Naive thymus-derived CD4-positive, alpha-beta T cell (primary cell): ENCODE results near the gene TBX6. TPM values are rescaled to one million over a fixed set of nuclear protein-coding genes. Genes with fewer than 3 reads are reported as not detected.
A peak's percentile ranks its signal among the peaks of the same experiment; 100 is the strongest.

ENCODE experiments used
- ATAC-seq: fragments of 150-1000 bp; cut with Tn5 transposase; 2 replicates; pipeline ENCODE4 v1.10.0; 2021; ENCODE audit warnings: mild to moderate bottlenecking, moderate library complexity
- CTCF ChIA-PET: fragments of 350-600 bp; sonication (Branson Sonifier 250); formaldehyde crosslinking; loops from one replicate; lab custom pipeline; 2021; ENCODE audit warnings: antibody characterized with exemption; lab: Charles Lee
- POLR2A ChIA-PET: fragments of 350-600 bp; sonication (Branson Sonifier 250); formaldehyde crosslinking; loops from one replicate; lab custom pipeline; 2021; ENCODE audit warnings: antibody characterized with exemption, inconsistent platforms; lab: Charles Lee
- DNase-seq, 9 donors: peaks; one replicate each; pipeline versions ENCODE4 v3.0.0 to v3.0.0-alpha.2; 2020 to 2022; ENCODE audit warnings: mixed read lengths in 1 of 9
- H3K27ac ChIP-seq: one replicate; pipeline ENCODE4 v1.7.0; 2013; ENCODE audit warnings: mild to moderate bottlenecking, low read depth, low read length, moderate library complexity
- H3K27me3 ChIP-seq, 2 donors: one replicate each; pipeline ENCODE4 v1.7.0; 2013; ENCODE audit warnings: low read length in 2 of 2, mild to moderate bottlenecking in 2 of 2, moderate library complexity in 2 of 2; ENCODE audit not compliant: control insufficient read depth in 2 of 2, insufficient read depth in 2 of 2
- H3K36me3 ChIP-seq, 3 experiments: 1 replicate in 2 of 3; 2 replicates in 1 of 3; pipeline ENCODE4 v1.7.0; 2013; ENCODE audit warnings: low read length in 3 of 3, mild to moderate bottlenecking in 3 of 3, moderate library complexity in 1 of 3; ENCODE audit not compliant: insufficient read depth in 3 of 3, control insufficient read depth in 2 of 3
- H3K4me1 ChIP-seq, 2 donors: one replicate each; pipeline ENCODE4 v1.7.0; 2013; ENCODE audit warnings: low read length in 2 of 2, mild to moderate bottlenecking in 2 of 2, moderate library complexity in 1 of 2; ENCODE audit not compliant: control insufficient read depth in 2 of 2, insufficient read depth in 2 of 2
- H3K4me3 ChIP-seq: 2 replicates; pipeline ENCODE4 v1.7.0; 2013; ENCODE audit warnings: mild to moderate bottlenecking, low read length
- H3K9me3 ChIP-seq, 3 experiments: 1 replicate in 2 of 3; 2 replicates in 1 of 3; pipeline ENCODE4 v1.7.0; 2013; ENCODE audit warnings: low read length in 3 of 3; ENCODE audit not compliant: control insufficient read depth in 2 of 3
- H3K27ac Mint-ChIP-seq, 9 donors: one replicate each; pipeline ENCODE4 v1.8.0; 2020 to 2022; ENCODE audit warnings: mixed read lengths in 9 of 9, mild to moderate bottlenecking in 8 of 9, moderate library complexity in 5 of 9, inconsistent platforms in 2 of 9
- H3K27me3 Mint-ChIP-seq, 5 donors: one replicate each; pipeline ENCODE4 v1.8.0; 2021 to 2022; ENCODE audit warnings: mixed read lengths in 5 of 5, mild to moderate bottlenecking in 1 of 5
- H3K36me3 Mint-ChIP-seq, 5 donors: one replicate each; pipeline ENCODE4 v1.8.0; 2020 to 2022; ENCODE audit warnings: mixed read lengths in 5 of 5, mild to moderate bottlenecking in 3 of 5, inconsistent platforms in 1 of 5
- H3K4me1 Mint-ChIP-seq, 7 donors: one replicate each; pipeline ENCODE4 v1.8.0; 2020 to 2022; ENCODE audit warnings: mixed read lengths in 7 of 7, mild to moderate bottlenecking in 3 of 7, inconsistent platforms in 1 of 7
- H3K4me3 Mint-ChIP-seq, 10 donors: one replicate each; pipeline ENCODE4 v1.8.0; 2020 to 2022; ENCODE audit warnings: mild to moderate bottlenecking in 10 of 10, mixed read lengths in 10 of 10, moderate library complexity in 6 of 10, inconsistent platforms in 2 of 10
- H3K9me3 Mint-ChIP-seq, 11 donors: one replicate each; pipeline ENCODE4 v1.8.0; 2020 to 2022; ENCODE audit warnings: mixed read lengths in 11 of 11, mild to moderate bottlenecking in 4 of 11, inconsistent platforms in 1 of 11, moderate library complexity in 1 of 11
- intact Hi-C, 2 donors: fragments of 100-400 bp; cut with micrococcal nuclease; formaldehyde crosslinking; loops; one replicate each; pipeline ENCODE4 v1.15.1; 2023
- polyA plus RNA-seq, 2 donors: library from polyadenylated mRNA; unstranded; fragments of 300-500 nt; fragmentation: Illumina TruSeq; gene quantifications; one replicate each; pipeline ENCODE4 v1.2.3, GENCODE V29; 2021
- total RNA-seq, 6 experiments: library from RNA in 5 of 6; stranded (reverse) in 5 of 6; gene quantifications; 1 replicate in 5 of 6; 2 replicates in 1 of 6; pipeline ENCODE4 v1.2.3 and lab custom pipeline; 2021 to 2026

Gene TBX6
- total and polyA plus RNA-seq, 7 experiments from 2014 or later = 0.38 to 3.3 (median 1.6) TPM; not detected in 1

- ATAC-seq = peak; percentile 75
- Mint-ChIP-seq H3K4me1 (peaks cover 6 to 35% (median 24%) of the 10 kb centered on the region in 7 donors), H3K36me3 (no peaks in the 10 kb centered on the region), H3K27me3 (no peaks in the 10 kb centered on the region), H3K9me3 (peaks cover 0 to 1% (median 0%) of the 10 kb centered on the region in 11 donors), H3K4me3 (peak overlapping the region; percentile 11 to 88 (median 58)), H3K27ac (peak overlapping the region in 8 of 9 donors; percentile 16 to 82 (median 70))
- Histone ChIP-seq H3K9me3 (no peaks in the 10 kb centered on the region), H3K36me3 (no peaks in the 10 kb centered on the region), H3K27me3 (no peaks in the 10 kb centered on the region), H3K27ac (no peak overlapping the region), H3K4me1 (peaks cover 4 to 5% of the 10 kb centered on the region in 2 donors), H3K4me3 (no peak overlapping the region)
- DNase-seq = peak in 7 of 9 donors; percentile 31 to 63 (median 40)
- ChIA-PET CTCF (interaction anchor here (0.6 to 1.9 kb wide), 8 partner anchors 10 to 1199 kb away, joined by 3 to 10 read pairs (median 4); partner anchors contain the start of genes ALDOA and TLCD3B), POLR2A (interaction anchor here (0.6 to 7.7 kb wide), 8 partner anchors 8 to 574 kb away, joined by 3 to 48 read pairs (median 3); partner anchors contain the start of genes ALDOA, CORO1A and YPEL3)
- intact Hi-C loops = loop anchor here (1.0 to 5.0 kb wide), 2 partner anchors 13 to 37 kb away; partner anchors contain the start of gene TBX6 (in 1 of the 2)
Measured at GRCh38 chr16:30054959-30055553, 36.7 kb downstream of the TBX6 start.

DNA sequence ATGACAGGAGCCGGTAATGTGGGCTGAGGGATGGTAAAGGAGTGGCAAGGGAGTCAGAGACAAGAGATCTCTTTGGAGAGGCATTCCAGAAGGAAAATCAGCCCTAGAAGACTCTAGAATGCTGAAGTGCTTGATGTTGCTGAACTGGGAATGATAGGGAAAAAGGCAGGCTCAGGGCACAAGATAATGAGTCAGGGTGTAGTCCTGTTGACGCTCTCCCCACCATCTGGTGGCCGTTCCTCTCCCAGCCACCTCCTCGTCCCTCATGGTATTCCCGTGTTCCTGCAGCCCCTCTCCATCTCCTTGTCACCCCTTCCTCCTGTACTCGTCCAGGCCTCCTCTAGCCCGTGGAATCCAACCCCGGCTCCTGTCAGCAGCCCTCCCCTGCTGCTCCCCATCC is 37.3 kb downstream of the TBX6 start:
- ChIA-PET POLR2A (interaction anchor here (0.8 to 7.7 kb wide), 4 partner anchors 9 to 53 kb away, joined by 3 to 48 read pairs (median 6); partner anchors contain the start of genes ALDOA and YPEL3), CTCF (interaction anchor here (1.9 kb wide), 1 partner anchor 11 kb away, joined by 5 read pairs; the partner anchor contains the start of gene ALDOA)
- Mint-ChIP-seq H3K4me3 (peak overlapping the region in 8 of 10 donors; percentile 19 to 88 (median 68)), H3K27me3 (no peaks in the 10 kb centered on the region), H3K36me3 (no peaks in the 10 kb centered on the region), H3K27ac (peak overlapping the region in 4 of 9 donors; percentile 57 to 76 (median 64)), H3K9me3 (peaks cover 0 to 1% (median 0%) of the 10 kb centered on the region in 11 donors), H3K4me1 (peaks cover 6 to 35% (median 24%) of the 10 kb centered on the region in 7 donors)
- ATAC-seq (no peak), DNase-seq (no peak)
- intact Hi-C loops = loop anchor here in 1 of 2 donors (5.0 kb wide), 1 partner anchor 38 kb away; the partner anchor contains the start of gene TBX6
- no peak overlapping the region for H3K27ac ChIP-seq
- no peak overlapping the region for H3K4me3 ChIP-seq
- H3K9me3 ChIP-seq = no peaks in the 10 kb centered on the region
- H3K27me3 ChIP-seq = no peaks in the 10 kb centered on the region
- no peaks in the 10 kb centered on the region for H3K36me3 ChIP-seq
- peaks cover 4 to 5% of the 10 kb centered on the region in 2 donors for H3K4me1 ChIP-seq

- H3K4me3 Mint-ChIP-seq = peak overlapping the region; percentile 40 to 89 (median 82)
- H3K36me3 ChIP-seq = no peaks in the 10 kb centered on the region
- ChIA-PET POLR2A (interaction anchor here (0.6 to 7.7 kb wide), 5 partner anchors 9 to 374 kb away, joined by 3 to 48 read pairs (median 4); partner anchors contain the start of gene ALDOA), CTCF (no interaction called here)
- no peaks in the 10 kb centered on the region for H3K27me3 ChIP-seq
- DNase-seq = no peak
- H3K9me3 ChIP-seq = no peaks in the 10 kb centered on the region
- H3K27ac Mint-ChIP-seq = peak overlapping the region in 4 of 9 donors; percentile 21 to 77 (median 69)
- ATAC-seq = no peak
- intact Hi-C loops = loop anchor here (1.0 to 5.0 kb wide), 4 partner anchors 11 to 190 kb away; partner anchors contain the start of genes ALDOA (in 1 of the 2), CDIPT (in 1 of the 2) and TBX6 (in 1 of the 2)
- peaks cover 0 to 1% (median 0%) of the 10 kb centered on the region in 11 donors for H3K9me3 Mint-ChIP-seq
- peak overlapping the region; percentile 51 for H3K27ac ChIP-seq
- no peaks in the 10 kb centered on the region for H3K36me3 Mint-ChIP-seq
- H3K4me3 ChIP-seq = peak overlapping the region; percentile 51
- peaks cover 6 to 35% (median 24%) of the 10 kb centered on the region in 7 donors for H3K4me1 Mint-ChIP-seq
- H3K27me3 Mint-ChIP-seq = no peaks in the 10 kb centered on the region
- H3K4me1 ChIP-seq = peaks cover 4 to 5% of the 10 kb centered on the region in 2 donors
Measured at GRCh38 chr16:30053376-30054015, 38.2 kb downstream of the TBX6 start.

- no peaks in the 10 kb centered on the region for H3K36me3 Mint-ChIP-seq
- POLR2A ChIA-PET = interaction anchor here (0.6 to 7.7 kb wide), 6 partner anchors 8 to 379 kb away, joined by 3 to 48 read pairs (median 4); partner anchors contain the start of gene ALDOA
- DNase-seq (peak; percentile 70 to 96 (median 80)), ATAC-seq (peak; percentile 87)
- peaks cover 6 to 35% (median 24%) of the 10 kb centered on the region in 7 donors for H3K4me1 Mint-ChIP-seq
- peaks cover 0 to 1% (median 0%) of the 10 kb centered on the region in 11 donors for H3K9me3 Mint-ChIP-seq
- Histone ChIP-seq H3K36me3 (no peaks in the 10 kb centered on the region), H3K27me3 (no peaks in the 10 kb centered on the region), H3K27ac (peak overlapping the region; percentile 51), H3K9me3 (no peaks in the 10 kb centered on the region), H3K4me3 (peak overlapping the region; percentile 51), H3K4me1 (peaks cover 4 to 5% of the 10 kb centered on the region in 2 donors)
- CTCF ChIA-PET = no interaction called here
- H3K4me3 Mint-ChIP-seq = peak overlapping the region; percentile 82 to 90 (median 86)
- intact Hi-C loops = loop anchor here (1.0 to 5.0 kb wide), 4 partner anchors 11 to 190 kb away; partner anchors contain the start of genes ALDOA (in 1 of the 2), CDIPT (in 1 of the 2) and TBX6 (in 1 of the 2)
- H3K27me3 Mint-ChIP-seq = no peaks in the 10 kb centered on the region
- peak overlapping the region in 7 of 9 donors; percentile 58 to 86 (median 80) for H3K27ac Mint-ChIP-seq
Measured at GRCh38 chr16:30052671-30053372, 38.9 kb downstream of the TBX6 start.

- DNase-seq (no peak), ATAC-seq (no peak)
- Mint-ChIP-seq H3K9me3 (peaks cover 0 to 1% (median 0%) of the 10 kb centered on the region in 11 donors), H3K4me3 (peak overlapping the region; percentile 14 to 83 (median 63)), H3K27me3 (no peaks in the 10 kb centered on the region), H3K27ac (peak overlapping the region in 8 of 9 donors; percentile 45 to 83 (median 64)), H3K4me1 (peaks cover 6 to 35% (median 24%) of the 10 kb centered on the region in 7 donors), H3K36me3 (no peaks in the 10 kb centered on the region)
- no peak overlapping the region for H3K4me3 ChIP-seq
- no peaks in the 10 kb centered on the region for H3K9me3 ChIP-seq
- intact Hi-C loops = loop anchor here in 1 of 2 donors (5.0 kb wide), 1 partner anchor 41 kb away; the partner anchor contains the start of gene TBX6
- no peaks in the 10 kb centered on the region for H3K27me3 ChIP-seq
- H3K36me3 ChIP-seq = no peaks in the 10 kb centered on the region
- CTCF ChIA-PET = no interaction called here
- POLR2A ChIA-PET = interaction anchor here (7.7 kb wide), 1 partner anchor 15 kb away, joined by 48 read pairs; the partner anchor contains the start of gene ALDOA
- no peak overlapping the region for H3K27ac ChIP-seq
- H3K4me1 ChIP-seq = peaks cover 4 to 5% of the 10 kb centered on the region in 2 donors
Measured at GRCh38 chr16:30051518-30051917, 40.2 kb downstream of the TBX6 start.
